ENCODE measurements around the gene AMPD2. TPM values are rescaled to one million over a fixed set of nuclear protein-coding genes. Genes with fewer than 3 reads are reported as not detected.

AMPD2 gene
- 55.3 and 63.6 TPM in 2 replicates for total RNA-seq (2012; rRNA removed)

DNA sequence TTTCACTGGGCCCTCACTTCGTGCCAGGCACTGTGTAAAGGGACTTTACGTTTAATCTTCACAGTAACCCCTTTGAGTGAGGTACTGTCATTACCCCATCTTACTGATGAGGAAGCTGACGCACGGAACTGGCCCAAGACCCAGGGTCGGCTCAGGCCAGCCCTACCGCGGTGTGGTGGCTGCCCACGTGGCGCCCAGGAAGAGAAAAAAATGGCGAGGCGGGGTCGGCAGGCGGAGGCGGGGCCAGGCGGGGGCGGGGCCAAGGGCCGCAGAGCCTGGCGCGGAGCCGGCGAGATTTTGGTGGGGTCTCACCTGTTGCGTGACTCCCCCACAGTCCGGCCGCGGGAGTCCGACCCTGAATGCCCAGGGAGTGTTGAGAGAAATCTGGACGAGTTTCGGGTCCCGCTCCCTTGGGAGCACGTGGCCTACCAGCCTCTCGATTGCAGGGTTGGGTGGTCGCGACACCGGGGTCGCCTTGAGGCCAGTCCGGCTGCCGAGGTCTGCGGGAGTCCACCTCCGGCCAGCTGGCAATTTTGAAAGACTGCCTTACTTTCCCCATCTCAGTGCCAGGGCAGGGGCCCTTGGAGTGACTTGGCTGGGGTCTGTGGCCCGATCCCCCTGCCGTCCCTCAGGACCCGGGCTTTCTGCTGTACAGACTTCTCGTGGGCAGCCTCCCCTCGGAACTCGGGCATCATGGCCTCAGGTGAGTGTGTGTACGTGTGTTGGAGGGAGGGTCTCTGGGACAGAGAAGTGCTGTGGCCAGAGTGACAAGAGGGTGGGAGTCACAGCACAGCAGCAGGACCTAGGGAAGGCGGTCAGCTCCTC, at the start of gene AMPD2, which contains the start of gene GNAT2:
TSS of gene AMPD2 (plus strand) at position 262 of the 825 bp plus-strand sequence. CDS start 1,339 bp downstream, outside the sequence.
TSS of gene GNAT2 (minus strand) at position 41 of the 825 bp plus-strand sequence. CDS start 6,746 bp downstream, outside the sequence.
- peaks cover 58% of the 10 kb centered on the region for H3K4me1 ChIP-seq (ENCODE audit: control insufficient read depth, insufficient read depth, low read length)
- peak within 1 kb of the TSS; percentile 98 for H3K9ac ChIP-seq (ENCODE audit: low read depth, low read length)
- no peaks in the 10 kb centered on the region for H3K27me3 ChIP-seq (ENCODE audit: control insufficient read depth, insufficient read depth, low read length)
- H3K4me2 ChIP-seq (ENCODE audit: low read length), result peak within 1 kb of the TSS; percentile 100
- no peaks in the 10 kb centered on the region for H3K9me3 ChIP-seq (replicated peaks; ENCODE audit: low read length)
- peaks cover 4% of the 10 kb centered on the region for H3K36me3 ChIP-seq (ENCODE audit: insufficient read depth, low read length)
- peak within 1 kb of the TSS; percentile 97 for H3K4me3 ChIP-seq (ENCODE audit: low read length)

DNA sequence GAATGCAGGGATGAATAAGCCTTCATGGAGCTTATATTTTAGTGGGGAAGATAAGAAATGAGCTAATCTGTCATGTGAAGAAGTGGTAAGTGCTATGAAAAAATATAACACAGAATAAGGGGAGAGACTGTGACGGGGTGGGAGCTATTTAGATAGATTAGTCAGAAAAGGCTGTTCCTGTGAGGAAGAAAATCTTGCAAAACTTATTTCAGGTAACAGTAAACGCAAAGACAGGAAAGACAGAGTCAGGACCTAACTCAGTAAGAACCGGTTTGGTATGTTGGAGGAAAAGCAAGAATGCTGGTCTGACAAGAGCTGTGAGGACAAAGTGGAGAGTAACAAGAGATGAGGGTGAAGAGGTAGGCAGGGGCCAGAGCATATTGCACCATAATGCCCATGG, 49.2 kb upstream of the AMPD2 start:
- Histone ChIP-seq H3K4me3 (ENCODE audit: low read length) (no peak overlapping the region), H3K9ac (ENCODE audit: low read depth, low read length) (no peak overlapping the region), H3K27me3 (ENCODE audit: control insufficient read depth, insufficient read depth, low read length) (no peaks in the 10 kb centered on the region), H3K4me2 (ENCODE audit: low read length) (no peak overlapping the region), H3K4me1 (ENCODE audit: control insufficient read depth, insufficient read depth, low read length) (no peaks in the 10 kb centered on the region), H3K36me3 (ENCODE audit: insufficient read depth, low read length) (peaks cover 5% of the 10 kb centered on the region), H3K9me3 (replicated peaks; ENCODE audit: low read length) (no peaks in the 10 kb centered on the region)

DNA sequence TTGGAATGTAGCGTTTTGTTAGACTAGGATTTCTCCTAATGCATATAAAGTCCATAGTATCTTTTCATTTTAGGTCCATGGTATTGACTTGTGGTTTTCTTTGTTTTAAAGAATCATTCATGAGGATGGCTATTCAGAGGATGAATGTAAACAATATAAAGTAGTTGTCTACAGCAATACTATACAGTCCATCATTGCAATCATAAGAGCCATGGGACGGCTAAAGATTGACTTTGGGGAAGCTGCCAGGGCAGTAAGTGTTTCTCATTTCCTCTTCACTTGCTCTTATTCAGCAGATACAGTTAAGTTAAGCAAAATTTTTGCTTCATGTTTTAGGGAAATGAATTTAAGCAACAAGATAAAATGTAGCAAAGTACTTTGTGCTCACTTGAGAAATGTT, 45.9 kb upstream of the AMPD2 start:
- Histone ChIP-seq H3K4me2 (ENCODE audit: low read length) (no peak overlapping the region), H3K9me3 (replicated peaks; ENCODE audit: low read length) (no peaks in the 10 kb centered on the region), H3K4me1 (ENCODE audit: control insufficient read depth, insufficient read depth, low read length) (peaks cover 5% of the 10 kb centered on the region), H3K27me3 (ENCODE audit: control insufficient read depth, insufficient read depth, low read length) (no peaks in the 10 kb centered on the region), H3K36me3 (ENCODE audit: insufficient read depth, low read length) (peaks cover 5% of the 10 kb centered on the region), H3K4me3 (ENCODE audit: low read length) (no peak overlapping the region), H3K9ac (ENCODE audit: low read depth, low read length) (no peak overlapping the region)

DNA sequence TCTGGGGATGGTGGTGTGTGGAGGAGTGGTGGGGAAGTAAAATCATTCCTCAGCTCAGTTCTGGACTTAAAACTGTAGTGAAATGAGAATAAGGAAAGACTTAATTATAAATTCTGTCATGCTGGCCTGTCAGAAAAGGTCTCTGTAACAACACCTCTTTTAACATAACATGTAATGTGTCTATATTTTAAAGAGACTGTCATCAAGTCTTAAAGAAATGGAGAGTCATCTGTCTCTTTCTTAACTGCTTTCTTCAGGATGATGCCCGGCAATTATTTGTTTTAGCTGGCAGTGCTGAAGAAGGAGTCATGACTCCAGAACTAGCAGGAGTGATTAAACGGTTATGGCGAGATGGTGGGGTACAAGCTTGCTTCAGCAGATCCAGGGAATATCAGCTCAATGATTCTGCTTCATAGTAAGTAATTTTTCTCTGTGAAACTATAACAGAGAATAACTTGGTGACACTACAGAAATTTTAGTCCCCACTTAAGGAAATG, 40.6 kb upstream of the AMPD2 start:
- no peaks in the 10 kb centered on the region for H3K27me3 ChIP-seq (ENCODE audit: control insufficient read depth, insufficient read depth, low read length)
- peaks cover 24% of the 10 kb centered on the region for H3K36me3 ChIP-seq (ENCODE audit: insufficient read depth, low read length)
- peak overlapping the region; percentile 34 for H3K4me2 ChIP-seq (ENCODE audit: low read length)
- no peaks in the 10 kb centered on the region for H3K9me3 ChIP-seq (replicated peaks; ENCODE audit: low read length)
- peaks cover 11% of the 10 kb centered on the region for H3K4me1 ChIP-seq (ENCODE audit: control insufficient read depth, insufficient read depth, low read length)
- H3K4me3 ChIP-seq (ENCODE audit: low read length), result no peak overlapping the region
- H3K9ac ChIP-seq (ENCODE audit: low read depth, low read length), result no peak overlapping the region

DNA sequence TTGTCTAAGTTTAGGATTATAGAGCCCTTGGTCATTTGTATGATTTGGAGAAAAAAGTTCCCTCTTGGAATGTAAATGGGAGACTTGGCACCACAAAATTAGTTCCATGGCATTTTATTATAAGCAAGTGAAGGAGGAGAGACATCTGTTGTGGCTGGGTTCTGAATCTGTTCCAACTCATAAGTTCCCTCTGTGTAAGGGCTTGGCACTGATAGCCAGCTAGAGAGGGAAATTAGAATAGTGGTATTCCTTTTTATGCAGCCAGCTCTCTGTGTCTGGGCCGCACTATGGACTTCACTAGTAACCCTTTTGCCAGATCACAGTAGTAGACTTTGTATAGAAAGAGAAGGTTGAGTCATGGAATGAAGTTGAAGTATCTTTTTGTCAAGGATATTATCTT, 40.1 kb upstream of the AMPD2 start:
- Histone ChIP-seq H3K36me3 (ENCODE audit: insufficient read depth, low read length) (peaks cover 28% of the 10 kb centered on the region), H3K9me3 (replicated peaks; ENCODE audit: low read length) (no peaks in the 10 kb centered on the region), H3K9ac (ENCODE audit: low read depth, low read length) (no peak overlapping the region), H3K27me3 (ENCODE audit: control insufficient read depth, insufficient read depth, low read length) (no peaks in the 10 kb centered on the region), H3K4me2 (ENCODE audit: low read length) (no peak overlapping the region), H3K4me3 (ENCODE audit: low read length) (no peak overlapping the region), H3K4me1 (ENCODE audit: control insufficient read depth, insufficient read depth, low read length) (peaks cover 11% of the 10 kb centered on the region)

DNA sequence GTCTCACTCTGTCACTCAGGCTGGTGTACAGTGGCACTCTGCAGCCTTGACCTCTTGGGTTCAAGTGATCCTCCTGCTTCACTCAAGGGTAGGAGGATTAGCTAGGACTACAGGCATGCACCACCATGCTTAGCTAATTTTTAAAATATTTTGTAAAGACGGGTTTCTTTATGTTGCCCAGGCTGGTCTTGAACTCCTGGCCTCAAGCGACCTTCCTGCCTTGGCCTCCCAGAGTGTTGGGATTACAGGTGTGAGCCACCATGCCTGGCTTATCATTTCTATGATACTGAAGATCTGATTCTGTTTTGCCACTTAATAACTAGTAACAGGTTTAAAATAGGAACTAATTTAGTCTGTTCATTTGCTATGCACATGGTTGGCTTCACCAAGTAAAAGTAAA, 37.6 kb upstream of the AMPD2 start:
- Histone ChIP-seq H3K9ac (ENCODE audit: low read depth, low read length) (no peak overlapping the region), H3K27me3 (ENCODE audit: control insufficient read depth, insufficient read depth, low read length) (no peaks in the 10 kb centered on the region), H3K4me2 (ENCODE audit: low read length) (no peak overlapping the region), H3K4me3 (ENCODE audit: low read length) (no peak overlapping the region), H3K9me3 (replicated peaks; ENCODE audit: low read length) (no peaks in the 10 kb centered on the region), H3K4me1 (ENCODE audit: control insufficient read depth, insufficient read depth, low read length) (peaks cover 11% of the 10 kb centered on the region), H3K36me3 (ENCODE audit: insufficient read depth, low read length) (peaks cover 48% of the 10 kb centered on the region)

DNA sequence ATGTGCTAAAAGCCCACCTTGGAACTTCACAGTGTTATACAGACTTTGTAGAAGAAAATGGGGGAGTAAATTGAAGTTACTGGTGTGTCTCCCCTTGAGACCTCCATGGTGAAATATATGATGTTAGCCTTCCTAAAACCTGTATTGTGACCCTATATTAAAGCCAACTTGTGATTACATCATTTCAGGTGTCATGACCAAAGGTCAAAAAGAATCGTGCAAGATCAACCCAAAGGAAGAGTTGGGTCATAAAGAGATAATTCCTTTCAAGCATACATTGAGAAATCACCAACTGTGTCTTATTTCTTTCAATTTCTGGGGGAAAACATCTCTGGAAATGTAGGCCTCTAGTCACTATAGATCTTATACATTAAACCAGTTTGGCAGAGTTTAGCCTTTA, 34.9 kb upstream of the AMPD2 start:
- peaks cover 62% of the 10 kb centered on the region for H3K36me3 ChIP-seq (ENCODE audit: insufficient read depth, low read length)

DNA sequence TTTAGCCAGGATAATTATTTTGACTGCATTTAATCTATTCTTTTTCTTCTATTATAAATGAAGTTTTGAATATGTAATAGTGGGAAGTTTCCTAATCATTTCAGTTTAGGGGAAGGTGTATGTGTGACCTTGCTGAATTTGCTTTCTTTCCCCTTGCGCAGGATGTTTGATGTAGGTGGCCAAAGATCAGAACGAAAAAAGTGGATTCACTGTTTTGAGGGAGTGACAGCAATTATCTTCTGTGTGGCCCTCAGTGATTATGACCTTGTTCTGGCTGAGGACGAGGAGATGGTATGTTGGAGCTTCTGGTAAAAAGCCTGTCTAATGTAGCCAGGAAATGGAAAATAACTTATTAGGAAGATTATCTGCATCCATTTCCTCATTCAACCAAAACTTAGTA, 33.6 kb upstream of the AMPD2 start:
- Histone ChIP-seq H3K4me1 (ENCODE audit: control insufficient read depth, insufficient read depth, low read length) (no peaks in the 10 kb centered on the region), H3K36me3 (ENCODE audit: insufficient read depth, low read length) (peaks cover 59% of the 10 kb centered on the region), H3K4me3 (ENCODE audit: low read length) (no peak overlapping the region), H3K9me3 (replicated peaks; ENCODE audit: low read length) (no peaks in the 10 kb centered on the region), H3K9ac (ENCODE audit: low read depth, low read length) (no peak overlapping the region), H3K4me2 (ENCODE audit: low read length) (no peak overlapping the region), H3K27me3 (ENCODE audit: control insufficient read depth, insufficient read depth, low read length) (no peaks in the 10 kb centered on the region)

More for the DNA sequence above, 34.9 kb upstream of the AMPD2 start:
- Histone ChIP-seq H3K4me2 (ENCODE audit: low read length) (no peak overlapping the region), H3K4me1 (ENCODE audit: control insufficient read depth, insufficient read depth, low read length) (no peaks in the 10 kb centered on the region), H3K27me3 (ENCODE audit: control insufficient read depth, insufficient read depth, low read length) (no peaks in the 10 kb centered on the region), H3K4me3 (ENCODE audit: low read length) (no peak overlapping the region), H3K9me3 (replicated peaks; ENCODE audit: low read length) (no peaks in the 10 kb centered on the region), H3K9ac (ENCODE audit: low read depth, low read length) (no peak overlapping the region)

DNA sequence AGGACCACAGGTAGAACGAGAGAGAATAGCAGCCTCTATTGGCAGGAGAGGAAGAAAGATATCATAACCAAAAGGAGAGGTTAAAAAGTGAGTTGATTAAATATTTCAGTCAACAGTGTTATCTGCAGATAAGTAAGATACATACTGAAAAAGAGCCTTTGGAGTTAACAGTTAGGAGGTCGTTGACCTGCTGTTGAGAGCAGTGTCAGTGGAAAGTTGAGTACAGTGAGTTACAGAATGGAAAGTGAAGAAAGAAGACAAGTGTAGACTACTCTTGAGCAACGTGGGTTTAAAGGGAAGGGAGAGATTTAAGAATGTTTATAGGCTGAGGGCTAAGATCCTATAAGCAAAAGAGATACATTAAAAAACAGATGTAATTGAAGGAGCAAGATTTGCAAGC, 30.5 kb upstream of the AMPD2 start:
- no peak overlapping the region for H3K4me3 ChIP-seq (ENCODE audit: low read length)
- no peaks in the 10 kb centered on the region for H3K9me3 ChIP-seq (replicated peaks; ENCODE audit: low read length)
- H3K27me3 ChIP-seq (ENCODE audit: control insufficient read depth, insufficient read depth, low read length), result no peaks in the 10 kb centered on the region
- H3K36me3 ChIP-seq (ENCODE audit: insufficient read depth, low read length), result peaks cover 77% of the 10 kb centered on the region
- no peaks in the 10 kb centered on the region for H3K4me1 ChIP-seq (ENCODE audit: control insufficient read depth, insufficient read depth, low read length)
- no peak overlapping the region for H3K4me2 ChIP-seq (ENCODE audit: low read length)
- no peak overlapping the region for H3K9ac ChIP-seq (ENCODE audit: low read depth, low read length)

DNA sequence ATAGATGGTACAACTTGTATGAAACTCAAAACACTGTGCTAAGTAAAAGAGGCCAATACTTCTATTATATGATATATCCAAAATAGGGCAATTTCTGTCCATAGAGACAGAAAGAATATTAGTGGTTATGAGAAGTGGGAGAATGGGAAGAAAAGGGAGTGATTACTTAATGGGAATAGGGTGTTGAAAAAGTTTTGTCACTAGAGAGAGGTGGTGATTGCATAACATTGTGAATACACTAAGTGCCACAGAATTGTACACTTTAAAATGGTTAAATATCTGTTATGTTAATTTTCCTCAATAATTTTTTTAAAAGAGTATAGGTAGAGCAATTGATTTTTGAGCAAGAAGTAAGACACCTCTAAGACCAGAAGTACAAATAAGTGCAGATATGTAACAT, 30.0 kb upstream of the AMPD2 start:
- no peaks in the 10 kb centered on the region for H3K4me1 ChIP-seq (ENCODE audit: control insufficient read depth, insufficient read depth, low read length)
- H3K9me3 ChIP-seq (replicated peaks; ENCODE audit: low read length), result no peaks in the 10 kb centered on the region
- H3K36me3 ChIP-seq (ENCODE audit: insufficient read depth, low read length), result peaks cover 76% of the 10 kb centered on the region

DNA sequence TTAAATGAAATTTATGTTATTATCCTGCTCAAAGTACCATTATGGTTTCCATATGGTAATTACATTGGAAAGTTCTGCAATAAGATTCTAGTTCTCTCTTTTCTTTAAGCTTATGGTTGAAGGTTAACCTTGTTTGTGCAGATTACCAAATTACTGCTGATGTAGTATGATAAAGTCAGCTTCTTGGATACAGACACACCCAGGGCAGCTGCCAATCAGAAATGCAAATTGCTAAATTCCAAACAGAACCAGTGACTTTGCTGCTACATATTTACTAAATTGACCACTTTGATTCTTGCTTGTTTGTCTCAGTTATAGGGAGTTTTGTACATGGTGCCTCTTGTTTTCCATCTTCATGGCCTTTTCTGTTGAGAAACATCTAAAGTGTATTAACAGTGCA, 26.7 kb upstream of the AMPD2 start:
- H3K4me1 ChIP-seq (ENCODE audit: control insufficient read depth, insufficient read depth, low read length), result peaks cover 13% of the 10 kb centered on the region
- no peak overlapping the region for H3K9ac ChIP-seq (ENCODE audit: low read depth, low read length)
- no peak overlapping the region for H3K4me3 ChIP-seq (ENCODE audit: low read length)
- no peak overlapping the region for H3K4me2 ChIP-seq (ENCODE audit: low read length)
- peaks cover 65% of the 10 kb centered on the region for H3K36me3 ChIP-seq (ENCODE audit: insufficient read depth, low read length)
- no peaks in the 10 kb centered on the region for H3K27me3 ChIP-seq (ENCODE audit: control insufficient read depth, insufficient read depth, low read length)
- H3K9me3 ChIP-seq (replicated peaks; ENCODE audit: low read length), result no peaks in the 10 kb centered on the region

More for the DNA sequence above, 30.0 kb upstream of the AMPD2 start:
- H3K27me3 ChIP-seq (ENCODE audit: control insufficient read depth, insufficient read depth, low read length), result no peaks in the 10 kb centered on the region
- H3K4me3 ChIP-seq (ENCODE audit: low read length), result no peak overlapping the region
- no peak overlapping the region for H3K9ac ChIP-seq (ENCODE audit: low read depth, low read length)
- no peak overlapping the region for H3K4me2 ChIP-seq (ENCODE audit: low read length)

DNA sequence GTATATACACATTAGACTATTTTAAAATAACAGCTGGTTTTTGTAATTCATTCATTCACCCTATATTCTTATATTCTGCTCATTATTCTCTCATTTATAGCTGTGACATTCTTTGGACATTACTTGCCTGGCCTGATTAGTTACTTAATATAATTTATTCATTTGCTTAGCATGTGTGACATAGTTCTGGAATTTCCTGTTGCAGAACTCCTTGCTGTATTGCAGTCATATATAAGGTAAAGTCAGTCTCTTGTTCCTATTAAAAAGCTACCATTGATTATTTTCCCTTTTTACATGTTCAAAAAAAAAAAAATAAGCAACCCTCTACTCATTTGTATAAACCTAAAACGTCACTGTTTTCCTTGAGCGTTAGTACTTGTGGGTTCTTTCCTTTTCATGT, 24.1 kb upstream of the AMPD2 start:
- H3K4me2 ChIP-seq (ENCODE audit: low read length), result no peak overlapping the region
- peaks cover 13% of the 10 kb centered on the region for H3K4me1 ChIP-seq (ENCODE audit: control insufficient read depth, insufficient read depth, low read length)
- no peak overlapping the region for H3K9ac ChIP-seq (ENCODE audit: low read depth, low read length)
- H3K36me3 ChIP-seq (ENCODE audit: insufficient read depth, low read length), result peaks cover 59% of the 10 kb centered on the region
- no peaks in the 10 kb centered on the region for H3K27me3 ChIP-seq (ENCODE audit: control insufficient read depth, insufficient read depth, low read length)
- H3K4me3 ChIP-seq (ENCODE audit: low read length), result no peak overlapping the region
- no peaks in the 10 kb centered on the region for H3K9me3 ChIP-seq (replicated peaks; ENCODE audit: low read length)

Measured in skeletal muscle satellite cell (primary cell).